HL-60 (cell line): ENCODE data around the gene R3HDM2.

Experiments used
- DNase-seq, 2 experiments: peaks; one replicate each; pipeline ENCODE4 v3.0.0-alpha.2; 2010 to 2020; ENCODE audit warnings: low read depth in 1 of 2, low spot score in 1 of 2
- H3K27ac ChIP-seq: fragments of 250-450 bp; sonication (Bioruptor Pico); replicated peaks from 2 replicates; pipeline ENCODE4 v1.5.1; 2020; ENCODE audit warnings: mild to moderate bottlenecking, moderate library complexity
- H3K27me3 ChIP-seq: fragments of 250-450 bp; sonication (Bioruptor Pico); 2 replicates; pipeline ENCODE4 v1.5.1; 2021; ENCODE audit warnings: mild to moderate bottlenecking, moderate library complexity; ENCODE audit not compliant: insufficient read depth, poor library complexity, severe bottlenecking
- H3K4me3 ChIP-seq: replicated peaks from 2 replicates; pipeline ENCODE4 v1.5.1; 2011; ENCODE audit warnings: mild to moderate bottlenecking, control low read depth, low read length; ENCODE audit not compliant: insufficient read depth
- CTCF ChIP-seq: IDR thresholded peaks from one replicate; pipeline ENCODE4 v1.5.1; 2011; ENCODE audit warnings: low read length, control low read depth, inconsistent platforms; ENCODE audit not compliant: insufficient read depth
- GABPA ChIP-seq: IDR thresholded peaks from 2 replicates; pipeline ENCODE4 v1.6.1; 2012; ENCODE audit warnings: low read depth
- POLR2AphosphoS5 ChIP-seq: IDR thresholded peaks from 2 replicates; pipeline ENCODE4 v1.6.1; 2012; ENCODE audit warnings: low read depth
- SPI1 ChIP-seq: IDR thresholded peaks from 2 replicates; pipeline ENCODE4 v1.6.1; 2012; ENCODE audit warnings: low read depth, mild to moderate bottlenecking, borderline replicate concordance
- TF ChIP-seq, protein P1 (sequence below): IDR thresholded peaks from 2 replicates; pipeline ENCODE4 v1.6.1; 2012; ENCODE audit warnings: low read depth; ENCODE audit not compliant: insufficient replicate concordance

R3HDM2 gene

GRCh38 chr12:57213058-57213715, 217.7 kb downstream of the R3HDM2 start:
- peak; percentile 78 to 84 for DNase-seq
- TF ChIP-seq SPI1 (no peak), GABPA (no peak), CTCF (peak; percentile 88)
- H3K4me3 ChIP-seq, result no peak overlapping the region
- peaks cover 35% of the 10 kb centered on the region for H3K27me3 ChIP-seq
- H3K27ac ChIP-seq, result no peak overlapping the region

DNA sequence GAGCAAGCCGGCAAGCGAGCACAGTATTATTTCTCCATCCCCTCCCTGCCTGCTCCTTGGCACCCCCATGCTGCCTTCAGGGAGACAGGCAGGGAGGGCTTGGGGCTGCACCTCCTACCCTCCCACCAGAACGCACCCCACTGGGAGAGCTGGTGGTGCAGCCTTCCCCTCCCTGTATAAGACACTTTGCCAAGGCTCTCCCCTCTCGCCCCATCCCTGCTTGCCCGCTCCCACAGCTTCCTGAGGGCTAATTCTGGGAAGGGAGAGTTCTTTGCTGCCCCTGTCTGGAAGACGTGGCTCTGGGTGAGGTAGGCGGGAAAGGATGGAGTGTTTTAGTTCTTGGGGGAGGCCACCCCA, 218.2 kb downstream of the R3HDM2 start:
- DNase-seq, result no peak
- no peak overlapping the region for H3K4me3 ChIP-seq
- no peak for TF ChIP-seq POLR2AphosphoS5
- TF ChIP-seq SPI1, result no peak
- no peak for TF ChIP-seq GABPA
- TF ChIP-seq, protein P1, sequence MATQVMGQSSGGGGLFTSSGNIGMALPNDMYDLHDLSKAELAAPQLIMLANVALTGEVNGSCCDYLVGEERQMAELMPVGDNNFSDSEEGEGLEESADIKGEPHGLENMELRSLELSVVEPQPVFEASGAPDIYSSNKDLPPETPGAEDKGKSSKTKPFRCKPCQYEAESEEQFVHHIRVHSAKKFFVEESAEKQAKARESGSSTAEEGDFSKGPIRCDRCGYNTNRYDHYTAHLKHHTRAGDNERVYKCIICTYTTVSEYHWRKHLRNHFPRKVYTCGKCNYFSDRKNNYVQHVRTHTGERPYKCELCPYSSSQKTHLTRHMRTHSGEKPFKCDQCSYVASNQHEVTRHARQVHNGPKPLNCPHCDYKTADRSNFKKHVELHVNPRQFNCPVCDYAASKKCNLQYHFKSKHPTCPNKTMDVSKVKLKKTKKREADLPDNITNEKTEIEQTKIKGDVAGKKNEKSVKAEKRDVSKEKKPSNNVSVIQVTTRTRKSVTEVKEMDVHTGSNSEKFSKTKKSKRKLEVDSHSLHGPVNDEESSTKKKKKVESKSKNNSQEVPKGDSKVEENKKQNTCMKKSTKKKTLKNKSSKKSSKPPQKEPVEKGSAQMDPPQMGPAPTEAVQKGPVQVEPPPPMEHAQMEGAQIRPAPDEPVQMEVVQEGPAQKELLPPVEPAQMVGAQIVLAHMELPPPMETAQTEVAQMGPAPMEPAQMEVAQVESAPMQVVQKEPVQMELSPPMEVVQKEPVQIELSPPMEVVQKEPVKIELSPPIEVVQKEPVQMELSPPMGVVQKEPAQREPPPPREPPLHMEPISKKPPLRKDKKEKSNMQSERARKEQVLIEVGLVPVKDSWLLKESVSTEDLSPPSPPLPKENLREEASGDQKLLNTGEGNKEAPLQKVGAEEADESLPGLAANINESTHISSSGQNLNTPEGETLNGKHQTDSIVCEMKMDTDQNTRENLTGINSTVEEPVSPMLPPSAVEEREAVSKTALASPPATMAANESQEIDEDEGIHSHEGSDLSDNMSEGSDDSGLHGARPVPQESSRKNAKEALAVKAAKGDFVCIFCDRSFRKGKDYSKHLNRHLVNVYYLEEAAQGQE, result no peak
- TF ChIP-seq CTCF, result no peak
- no peak overlapping the region for H3K27ac ChIP-seq
- peaks cover 30% of the 10 kb centered on the region for H3K27me3 ChIP-seq

- TF ChIP-seq GABPA, result no peak
- TF ChIP-seq CTCF, result no peak
- no peak for TF ChIP-seq POLR2AphosphoS5
- TF ChIP-seq SPI1, result no peak
- TF ChIP-seq, protein P1, result no peak
- no peak overlapping the region for H3K27ac ChIP-seq
- H3K27me3 ChIP-seq, result peaks cover 24% of the 10 kb centered on the region
- DNase-seq, result no peak
- no peak overlapping the region for H3K4me3 ChIP-seq
Observed at GRCh38 chr12:57211791-57212700, 218.8 kb downstream of the R3HDM2 start.
